IMR-90 (cell line): ENCODE results near the gene GTPBP3. TPM values are rescaled to one million over a fixed set of nuclear protein-coding genes. Genes with fewer than 3 reads are reported as not detected.

ENCODE experiments used
- CTCF ChIP-seq: conservative IDR thresholded peaks from 2 replicates; pipeline ENCODE4 v1.5.1; 2012; ENCODE audit warnings: mild to moderate bottlenecking, low read depth, low read length, improper control_type of control experiment
- RFX5 ChIP-seq: IDR thresholded peaks from 2 replicates; pipeline ENCODE4 v1.8.0; 2012; ENCODE audit warnings: low read depth, mild to moderate bottlenecking, low read length, moderate library complexity
- polyA plus RNA-seq, 3 experiments: library from polyadenylated mRNA; depleted of rRNA; stranded (reverse); fragments of >200 nt; gene quantifications; 2 replicates each; pipeline ENCODE4 v1.2.3, GENCODE V29; 2012; ENCODE audit warnings: low replicate concordance in 1 of 3
- total RNA-seq: library from RNA; depleted of rRNA; stranded (reverse); fragments of >200 nt; gene quantifications from 2 replicates; pipeline ENCODE4 v1.2.3, GENCODE V29; 2012

Gene GTPBP3
- total and polyA plus RNA-seq, 2 of the 4 experiments (the other 2 are of a cell fraction): 4.3 to 15.1 TPM

GRCh38 chr19:17336872-17337674 lies at the start of gene GTPBP3 (continued):
- TF ChIP-seq CTCF: no peak
- TF ChIP-seq RFX5: no peak
